HCT116 (cell line): Measurements from ENCODE around the gene PSMC3IP. TPM values are rescaled to one million over a fixed set of nuclear protein-coding genes. Genes with fewer than 3 reads are reported as not detected.

Experiments used
- ATAC-seq: fragments of 200-7000 bp; cut with Tn5 transposase; 2 replicates; pipeline ENCODE4 v1.9.1; 2020; ENCODE audit warnings: mild to moderate bottlenecking, moderate library complexity
- BruUV-seq: library from RNA; stranded (reverse); fragments of 400-500 nt; replicated peaks from 2 replicates; lab custom pipeline; 2021; lab: Mats Ljungman, UMichigan
- CTCF ChIA-PET: fragments of 300-600 bp; sonication (Branson Sonifier 250); formaldehyde crosslinking; loops from one replicate; lab custom pipeline; 2021; ENCODE audit warnings: antibody characterized with exemption; lab: Charles Lee
- POLR2A ChIA-PET: fragments of 300-600, 350-600 bp; sonication (Branson Sonifier 250); formaldehyde crosslinking; loops from one replicate; lab custom pipeline; 2021; ENCODE audit warnings: antibody characterized with exemption; lab: Charles Lee
- RAD21 ChIA-PET, 2 experiments: fragments of 300-600 bp; sonication (Branson Sonifier 250); formaldehyde crosslinking; loops; one replicate each; lab custom pipeline; 2023; ENCODE audit warnings: low total read pairs in 2 of 2; ENCODE audit not compliant: uncharacterized antibody in 2 of 2, unreplicated experiment in 2 of 2, low non-redundant PET in 1 of 2; lab: Charles Lee
- DNase-seq: peaks from one replicate; pipeline ENCODE4 v3.0.0-alpha.2; 2010; ENCODE audit warnings: low read depth, low spot score
- H2AFZ ChIP-seq: fragments of 200-600 bp; shearing (Covaris generic), sonication (generic); 2 replicates; pipeline ENCODE4 v1.6.1; 2017; ENCODE audit warnings: low read depth, mixed run types, mixed read lengths, antibody characterized with exemption, low read length; ENCODE audit not compliant: poor library complexity, severe bottlenecking
- H3K27ac ChIP-seq: 2 replicates; pipeline ENCODE4 v1.5.1; 2012; ENCODE audit warnings: low read depth, low read length
- H3K27me3 ChIP-seq: fragments of 200-600 bp; sonication (generic); 2 replicates; pipeline ENCODE4 v1.6.1; 2016; ENCODE audit warnings: mixed run types, low read length, mixed read lengths; ENCODE audit not compliant: insufficient read depth
- H3K36me3 ChIP-seq, 2 experiments: fragments of 200-500 bp in 1 of 2; fragments of 200-600 bp in 1 of 2; sonication (Bioruptor generic) in 1 of 2; sonication (generic) in 1 of 2; 2 replicates each; pipeline versions ENCODE4 v1.5.1 to v1.6.1; 2014 to 2016; ENCODE audit warnings: low read length in 2 of 2, inconsistent platforms in 1 of 2, mixed read lengths in 1 of 2, mixed run types in 1 of 2; ENCODE audit not compliant: insufficient read depth in 2 of 2, control insufficient read depth in 1 of 2
- H3K4me1 ChIP-seq, 2 experiments: fragments of 200-600 bp in 1 of 2; sonication (generic) in 1 of 2; 2 replicates each; pipeline versions ENCODE4 v1.5.1 to v1.6.1; 2012 to 2017; ENCODE audit warnings: low read length in 2 of 2, inconsistent platforms in 1 of 2, mild to moderate bottlenecking in 1 of 2, mixed read lengths in 1 of 2, mixed run types in 1 of 2, moderate library complexity in 1 of 2; ENCODE audit not compliant: insufficient read depth in 2 of 2, control insufficient read depth in 1 of 2
- H3K4me2 ChIP-seq: fragments of 200-600 bp; sonication (generic); 2 replicates; pipeline ENCODE4 v1.6.1; 2017; ENCODE audit warnings: mixed run types, low read length, mixed read lengths
- H3K4me3 ChIP-seq, 2 experiments: fragments of 200-600 bp in 1 of 2; sonication (generic) in 1 of 2; replicated peaks in 1 of 2; 2 replicates each; pipeline ENCODE4 v1.5.1; 2011 to 2016; ENCODE audit warnings: low read length in 2 of 2, control low read depth in 1 of 2, low read depth in 1 of 2, mild to moderate bottlenecking in 1 of 2, mixed read lengths in 1 of 2, mixed run types in 1 of 2
- H3K79me2 ChIP-seq: fragments of 200-600 bp; sonication (generic); 2 replicates; pipeline ENCODE4 v1.6.1; 2017; ENCODE audit warnings: mild to moderate bottlenecking, mixed run types, low read length, moderate library complexity, mixed read lengths; ENCODE audit not compliant: insufficient read depth
- H3K9ac ChIP-seq: fragments of 200-600 bp; sonication (generic); 2 replicates; pipeline ENCODE4 v1.6.1; 2016; ENCODE audit warnings: low read length, mixed read lengths
- H3K9me2 ChIP-seq: fragments of 200-600 bp; sonication (generic), shearing (Covaris generic); 2 replicates; pipeline ENCODE4 v1.6.1; 2017; ENCODE audit warnings: mixed run types, mild to moderate bottlenecking, moderate library complexity; ENCODE audit not compliant: insufficient read depth
- H3K9me3 ChIP-seq, 2 experiments: fragments of 200-500 bp in 1 of 2; fragments of 200-600 bp in 1 of 2; sonication (Bioruptor generic) in 1 of 2; sonication (generic) in 1 of 2; 2 replicates each; pipeline ENCODE4 v1.6.1; 2014 to 2017; ENCODE audit warnings: low read length in 2 of 2, mixed read lengths in 2 of 2, inconsistent platforms in 1 of 2, low read depth in 1 of 2, mild to moderate bottlenecking in 1 of 2, mixed run types in 1 of 2, moderate library complexity in 1 of 2; ENCODE audit not compliant: control insufficient read depth in 1 of 2, insufficient read depth in 1 of 2
- H4K20me1 ChIP-seq: fragments of 200-600 bp; sonication (generic), shearing (Covaris generic); 2 replicates; pipeline ENCODE4 v1.6.1; 2017; ENCODE audit warnings: mixed run types, mild to moderate bottlenecking, moderate library complexity; ENCODE audit not compliant: insufficient read depth
- CBX3 ChIP-seq: IDR thresholded peaks from 2 replicates; pipeline ENCODE4 v1.6.1; 2012; ENCODE audit warnings: low read depth
- ELF1 ChIP-seq: IDR thresholded peaks from 2 replicates; pipeline ENCODE4 v1.6.1; 2012; ENCODE audit warnings: low read depth, borderline replicate concordance
- EZH2 ChIP-seq: fragments of 200-600 bp; sonication (generic); IDR thresholded peaks from 2 replicates; pipeline ENCODE4 v1.6.1; 2017; ENCODE audit warnings: antibody characterized with exemption, mixed run types
- JUND ChIP-seq: IDR thresholded peaks from 2 replicates; pipeline ENCODE4 v1.6.1; 2012
- SP1 ChIP-seq: IDR thresholded peaks from 2 replicates; pipeline ENCODE4 v1.6.1; 2012; ENCODE audit warnings: low read depth
- ZFX ChIP-seq: fragments of 450-650 bp; IDR thresholded peaks from 2 replicates; pipeline ENCODE4 v1.6.1; 2017
- intact Hi-C: fragments of 100-400 bp; cut with micrococcal nuclease; formaldehyde crosslinking; loops from 2 replicates; pipeline ENCODE4 v1.10.0; 2022
- total RNA-seq: library from RNA; stranded (reverse); gene quantifications from one replicate; pipeline ENCODE4 v1.2.1, GENCODE V29; 2021; ENCODE audit not compliant: unreplicated experiment
- TF ChIP-seq, protein P1 (sequence below), 3 experiments: fragments of 200-600 bp in 1 of 3; sonication (generic) in 1 of 3; IDR thresholded peaks in 2 of 3; conservative IDR thresholded peaks in 1 of 3; 2 replicates each; pipeline ENCODE4 v1.5.1; 2012 to 2017; ENCODE audit warnings: low read depth in 2 of 3, low read length in 2 of 3, antibody characterized with exemption in 1 of 3, borderline replicate concordance in 1 of 3, control low read depth in 1 of 3, mild to moderate bottlenecking in 1 of 3, mixed read lengths in 1 of 3, mixed run types in 1 of 3, moderate library complexity in 1 of 3; ENCODE audit not compliant: insufficient read depth in 1 of 3
- TF ChIP-seq, protein P2 (sequence below): IDR thresholded peaks from 2 replicates; pipeline ENCODE4 v1.6.1; 2012; ENCODE audit warnings: low read depth
- TF ChIP-seq, protein P3 (sequence below): IDR thresholded peaks from 2 replicates; pipeline ENCODE4 v1.6.1; 2011; ENCODE audit warnings: mild to moderate bottlenecking, low read length, moderate library complexity; ENCODE audit not compliant: insufficient replicate concordance; ENCODE audit errors: extremely low read depth

Gene PSMC3IP
- total RNA-seq, 1 experiment from 2014 or later: 24.3 TPM

DNA sequence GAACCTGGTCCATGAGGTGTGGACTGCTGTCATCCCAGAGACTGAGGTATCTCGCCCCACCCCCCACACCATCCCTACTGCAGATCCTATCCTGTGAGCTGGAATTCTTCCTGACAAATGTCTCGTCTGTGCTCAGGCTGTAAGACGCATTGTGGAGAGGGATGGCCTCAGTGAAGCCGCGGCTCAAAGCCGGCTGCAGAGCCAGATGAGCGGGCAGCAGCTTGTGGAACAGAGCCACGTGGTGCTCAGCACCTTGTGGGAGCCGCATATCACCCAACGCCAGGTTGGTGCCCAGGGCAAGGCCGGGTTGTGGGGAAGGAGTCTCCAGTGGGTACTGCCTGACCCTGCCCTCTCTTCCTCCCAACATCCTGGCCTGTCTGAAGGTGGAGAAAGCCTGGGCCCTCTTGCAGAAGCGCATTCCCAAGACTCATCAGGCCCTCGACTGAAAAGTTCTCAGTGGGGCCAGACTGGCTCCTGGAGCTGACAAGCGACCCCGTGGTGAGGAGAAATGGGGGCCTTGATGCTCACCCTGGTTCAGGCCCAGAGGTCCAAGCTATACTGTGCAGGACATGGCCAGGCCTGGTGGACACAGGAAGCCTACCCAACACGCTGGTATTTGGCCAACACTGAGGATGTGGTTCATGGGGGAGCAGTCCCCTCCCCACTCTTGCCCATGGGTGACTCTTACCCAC, 11.9 kb downstream of the PSMC3IP start:
- ChIA-PET POLR2A (interaction anchor here (1.4 kb wide), 1 partner anchor 13 kb away, joined by 4 read pairs; no protein-coding TSS in a partner anchor), RAD21 (no interaction called here), CTCF (no interaction called here)
- Histone ChIP-seq H3K9me3 (no peaks in the 10 kb centered on the region), H3K27me3 (no peaks in the 10 kb centered on the region), H3K27ac (peak overlapping the region; percentile 89), H3K4me3 (no peak overlapping the region), H3K79me2 (peaks cover 55% of the 10 kb centered on the region), H3K4me2 (peak overlapping the region; percentile 99; the same call in 1 of the 2 replicates), H4K20me1 (no peaks in the 10 kb centered on the region), H3K9ac (no peak overlapping the region; the same call in 1 of the 2 replicates), H3K4me1 (peaks cover 23 to 51% of the 10 kb centered on the region in 2 experiments), H2AFZ (no peak overlapping the region), H3K9me2 (no peaks in the 10 kb centered on the region), H3K36me3 (peaks cover 27 to 47% of the 10 kb centered on the region in 2 experiments)
- DNase-seq (no peak), ATAC-seq (no peak)
- BruUV-seq: no TSS peak
- intact Hi-C loops: no loop called here
- no peak for TF ChIP-seq EZH2
- no peak for TF ChIP-seq CBX3

DNA sequence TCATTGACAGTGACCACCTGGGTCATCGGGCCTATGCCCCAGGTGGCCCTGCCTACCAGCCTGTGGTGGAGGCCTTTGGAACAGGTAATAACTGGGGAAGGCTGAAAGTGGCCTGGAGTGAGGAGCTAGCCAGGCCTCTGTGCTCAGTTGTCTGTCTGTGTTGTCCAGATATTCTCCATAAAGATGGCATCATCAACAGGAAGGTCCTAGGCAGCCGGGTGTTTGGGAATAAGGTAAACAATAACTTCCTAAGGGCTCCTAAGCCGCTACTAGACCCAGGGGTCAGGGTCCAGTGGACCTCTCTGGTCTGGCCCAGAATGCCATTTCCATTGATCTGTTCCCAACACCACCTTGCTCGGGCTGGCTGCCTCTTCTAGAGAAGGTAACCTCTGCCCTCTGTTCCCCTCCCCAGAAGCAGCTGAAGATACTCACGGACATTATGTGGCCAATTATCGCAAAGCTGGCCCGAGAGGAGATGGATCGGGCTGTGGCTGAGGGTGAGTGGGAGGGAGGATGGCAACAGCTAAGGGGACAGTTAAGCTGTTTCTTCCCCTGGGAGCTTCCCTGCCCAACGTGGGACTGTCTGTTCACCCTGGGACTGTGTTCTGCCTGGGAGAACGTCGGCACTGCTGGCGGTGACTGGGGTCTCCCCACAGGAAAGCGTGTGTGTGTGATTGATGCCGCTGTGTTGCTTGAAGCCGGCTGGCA, 12.6 kb downstream of the PSMC3IP start:
- ATAC-seq (no peak), DNase-seq (no peak)
- Histone ChIP-seq H2AFZ (no peak overlapping the region), H3K36me3 (peaks cover 23 to 44% of the 10 kb centered on the region in 2 experiments), H3K4me2 (no peak overlapping the region), H3K4me3 (no peak overlapping the region), H4K20me1 (no peaks in the 10 kb centered on the region), H3K9ac (no peak overlapping the region), H3K9me3 (no peaks in the 10 kb centered on the region), H3K79me2 (peaks cover 55% of the 10 kb centered on the region), H3K4me1 (peaks cover 23 to 51% of the 10 kb centered on the region in 2 experiments), H3K27ac (peak overlapping the region; percentile 89; the same call in 1 of the 2 replicates), H3K27me3 (no peaks in the 10 kb centered on the region), H3K9me2 (no peaks in the 10 kb centered on the region)
- ChIA-PET RAD21 (no interaction called here), CTCF (no interaction called here), POLR2A (no interaction called here)
- no TSS peak for BruUV-seq
- intact Hi-C loops: no loop called here
- TF ChIP-seq ZFX: no peak
- no peak for TF ChIP-seq JUND
- TF ChIP-seq, protein P1, sequence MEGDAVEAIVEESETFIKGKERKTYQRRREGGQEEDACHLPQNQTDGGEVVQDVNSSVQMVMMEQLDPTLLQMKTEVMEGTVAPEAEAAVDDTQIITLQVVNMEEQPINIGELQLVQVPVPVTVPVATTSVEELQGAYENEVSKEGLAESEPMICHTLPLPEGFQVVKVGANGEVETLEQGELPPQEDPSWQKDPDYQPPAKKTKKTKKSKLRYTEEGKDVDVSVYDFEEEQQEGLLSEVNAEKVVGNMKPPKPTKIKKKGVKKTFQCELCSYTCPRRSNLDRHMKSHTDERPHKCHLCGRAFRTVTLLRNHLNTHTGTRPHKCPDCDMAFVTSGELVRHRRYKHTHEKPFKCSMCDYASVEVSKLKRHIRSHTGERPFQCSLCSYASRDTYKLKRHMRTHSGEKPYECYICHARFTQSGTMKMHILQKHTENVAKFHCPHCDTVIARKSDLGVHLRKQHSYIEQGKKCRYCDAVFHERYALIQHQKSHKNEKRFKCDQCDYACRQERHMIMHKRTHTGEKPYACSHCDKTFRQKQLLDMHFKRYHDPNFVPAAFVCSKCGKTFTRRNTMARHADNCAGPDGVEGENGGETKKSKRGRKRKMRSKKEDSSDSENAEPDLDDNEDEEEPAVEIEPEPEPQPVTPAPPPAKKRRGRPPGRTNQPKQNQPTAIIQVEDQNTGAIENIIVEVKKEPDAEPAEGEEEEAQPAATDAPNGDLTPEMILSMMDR (IDR thresholded peaks at IDR 0.05 in 2 of 3, conservative IDR thresholded peaks at IDR 0.05 in 1 of 3; ENCODE audit: borderline replicate concordance in 1 of 3, insufficient read depth in 1 of 3, low read depth in 2 of 3, low read length in 2 of 3): no peak
- TF ChIP-seq, protein P2, sequence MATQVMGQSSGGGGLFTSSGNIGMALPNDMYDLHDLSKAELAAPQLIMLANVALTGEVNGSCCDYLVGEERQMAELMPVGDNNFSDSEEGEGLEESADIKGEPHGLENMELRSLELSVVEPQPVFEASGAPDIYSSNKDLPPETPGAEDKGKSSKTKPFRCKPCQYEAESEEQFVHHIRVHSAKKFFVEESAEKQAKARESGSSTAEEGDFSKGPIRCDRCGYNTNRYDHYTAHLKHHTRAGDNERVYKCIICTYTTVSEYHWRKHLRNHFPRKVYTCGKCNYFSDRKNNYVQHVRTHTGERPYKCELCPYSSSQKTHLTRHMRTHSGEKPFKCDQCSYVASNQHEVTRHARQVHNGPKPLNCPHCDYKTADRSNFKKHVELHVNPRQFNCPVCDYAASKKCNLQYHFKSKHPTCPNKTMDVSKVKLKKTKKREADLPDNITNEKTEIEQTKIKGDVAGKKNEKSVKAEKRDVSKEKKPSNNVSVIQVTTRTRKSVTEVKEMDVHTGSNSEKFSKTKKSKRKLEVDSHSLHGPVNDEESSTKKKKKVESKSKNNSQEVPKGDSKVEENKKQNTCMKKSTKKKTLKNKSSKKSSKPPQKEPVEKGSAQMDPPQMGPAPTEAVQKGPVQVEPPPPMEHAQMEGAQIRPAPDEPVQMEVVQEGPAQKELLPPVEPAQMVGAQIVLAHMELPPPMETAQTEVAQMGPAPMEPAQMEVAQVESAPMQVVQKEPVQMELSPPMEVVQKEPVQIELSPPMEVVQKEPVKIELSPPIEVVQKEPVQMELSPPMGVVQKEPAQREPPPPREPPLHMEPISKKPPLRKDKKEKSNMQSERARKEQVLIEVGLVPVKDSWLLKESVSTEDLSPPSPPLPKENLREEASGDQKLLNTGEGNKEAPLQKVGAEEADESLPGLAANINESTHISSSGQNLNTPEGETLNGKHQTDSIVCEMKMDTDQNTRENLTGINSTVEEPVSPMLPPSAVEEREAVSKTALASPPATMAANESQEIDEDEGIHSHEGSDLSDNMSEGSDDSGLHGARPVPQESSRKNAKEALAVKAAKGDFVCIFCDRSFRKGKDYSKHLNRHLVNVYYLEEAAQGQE: no peak
- no peak for TF ChIP-seq ELF1
- no peak for TF ChIP-seq SP1
- TF ChIP-seq, protein P3, sequence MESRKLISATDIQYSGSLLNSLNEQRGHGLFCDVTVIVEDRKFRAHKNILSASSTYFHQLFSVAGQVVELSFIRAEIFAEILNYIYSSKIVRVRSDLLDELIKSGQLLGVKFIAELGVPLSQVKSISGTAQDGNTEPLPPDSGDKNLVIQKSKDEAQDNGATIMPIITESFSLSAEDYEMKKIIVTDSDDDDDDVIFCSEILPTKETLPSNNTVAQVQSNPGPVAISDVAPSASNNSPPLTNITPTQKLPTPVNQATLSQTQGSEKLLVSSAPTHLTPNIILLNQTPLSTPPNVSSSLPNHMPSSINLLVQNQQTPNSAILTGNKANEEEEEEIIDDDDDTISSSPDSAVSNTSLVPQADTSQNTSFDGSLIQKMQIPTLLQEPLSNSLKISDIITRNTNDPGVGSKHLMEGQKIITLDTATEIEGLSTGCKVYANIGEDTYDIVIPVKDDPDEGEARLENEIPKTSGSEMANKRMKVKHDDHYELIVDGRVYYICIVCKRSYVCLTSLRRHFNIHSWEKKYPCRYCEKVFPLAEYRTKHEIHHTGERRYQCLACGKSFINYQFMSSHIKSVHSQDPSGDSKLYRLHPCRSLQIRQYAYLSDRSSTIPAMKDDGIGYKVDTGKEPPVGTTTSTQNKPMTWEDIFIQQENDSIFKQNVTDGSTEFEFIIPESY: no peak
- TF ChIP-seq CBX3: no peak
